Activated T-cell treated with anti-CD3 and anti-CD28 coated beads, Interleukin-2, amount 50 U/mL, for 48 hours (primary cell): ENCODE measurements around the gene TNNT1.
"Not testable (repeated sequence)": the region's sequence is repeated elsewhere in the genome, so short reads cannot be mapped to it uniquely, and the experiment has no call there.

Source experiments
- DNase-seq, 2 experiments: peaks; one replicate each; pipeline ENCODE4 v3.0.0-alpha.2; 2020

Gene TNNT1

GRCh38 chr19:55149078-55150003 is at the start of gene TNNT1:
TNNT1 (minus strand) TSS chr19:55149206; CDS start chr19:55147157, 2,049 bp downstream.
- DNase-seq, result no peak

- no peak for DNase-seq
These were observed 49.6 kb upstream of the TNNT1 start for GRCh38 chr19:55198651-55199050.

- DNase-seq, result no peak
These were observed 48.5 kb upstream of the TNNT1 start for GRCh38 chr19:55197528-55197927.

GRCh38 chr19:55196803-55197202 is 47.8 kb upstream of the TNNT1 start:
- no peak for DNase-seq

GRCh38 chr19:55193481-55193880 is 44.5 kb upstream of the TNNT1 start:
- no peak for DNase-seq

GRCh38 chr19:55189403-55189835 is 40.4 kb upstream of the TNNT1 start:
- no peak for DNase-seq

GRCh38 chr19:55188625-55189024 is 39.6 kb upstream of the TNNT1 start:
- DNase-seq, result no peak

- DNase-seq, result no peak
These were observed 37.1 kb upstream of the TNNT1 start for GRCh38 chr19:55186080-55186479.

GRCh38 chr19:55181740-55182139 is 32.7 kb upstream of the TNNT1 start:
- no peak for DNase-seq

GRCh38 chr19:55179606-55180484 is 30.8 kb upstream of the TNNT1 start, which contains the start of gene SYT5:
SYT5 (minus strand) TSS chr19:55180289; CDS start chr19:55179041, 1,248 bp downstream.
- peak; percentile 73 to 81 for DNase-seq

GRCh38 chr19:55178781-55179599 is 30.0 kb upstream of the TNNT1 start:
- peak; percentile 90 to 92 for DNase-seq

GRCh38 chr19:55176076-55176475 is 27.1 kb upstream of the TNNT1 start:
- DNase-seq, result no peak

GRCh38 chr19:55175117-55175867 is 26.3 kb upstream of the TNNT1 start:
- DNase-seq, result no peak

GRCh38 chr19:55174425-55175116 is 25.6 kb upstream of the TNNT1 start:
- no peak for DNase-seq

- DNase-seq, result peak; percentile 79 to 80
These were observed 24.9 kb upstream of the TNNT1 start for GRCh38 chr19:55173714-55174409.

GRCh38 chr19:55173186-55173713 is 24.2 kb upstream of the TNNT1 start:
- DNase-seq, result no peak

GRCh38 chr19:55172741-55173140 is 23.7 kb upstream of the TNNT1 start:
- no peak for DNase-seq

- not testable (repeated sequence) for DNase-seq
These were observed 23.3 kb upstream of the TNNT1 start for GRCh38 chr19:55172318-55172717.

- DNase-seq, result no peak
These were observed 22.4 kb upstream of the TNNT1 start for GRCh38 chr19:55171440-55171839.

- no peak for DNase-seq
These were observed 20.1 kb upstream of the TNNT1 start for GRCh38 chr19:55169136-55169535.
